A673 (cell line): Measurements from ENCODE around the gene C4orf50.

Experiments
- EZH2 ChIP-seq: fragments of 200-600 bp; sonication (generic); IDR thresholded peaks from 2 replicates; pipeline ENCODE4 v1.6.1; 2017; ENCODE audit warnings: borderline replicate concordance, low read depth, mild to moderate bottlenecking, mixed read lengths, antibody characterized with exemption, low read length; ENCODE audit not compliant: poor library complexity, severe bottlenecking
- TF ChIP-seq, protein P1 (sequence below): fragments of 300-800, 200-600 bp; sonication (generic); conservative IDR thresholded peaks from 2 replicates; pipeline ENCODE4 v1.5.1; 2017; ENCODE audit warnings: low read depth, mild to moderate bottlenecking, antibody characterized with exemption, low read length, moderate library complexity, mixed read lengths

DNA sequence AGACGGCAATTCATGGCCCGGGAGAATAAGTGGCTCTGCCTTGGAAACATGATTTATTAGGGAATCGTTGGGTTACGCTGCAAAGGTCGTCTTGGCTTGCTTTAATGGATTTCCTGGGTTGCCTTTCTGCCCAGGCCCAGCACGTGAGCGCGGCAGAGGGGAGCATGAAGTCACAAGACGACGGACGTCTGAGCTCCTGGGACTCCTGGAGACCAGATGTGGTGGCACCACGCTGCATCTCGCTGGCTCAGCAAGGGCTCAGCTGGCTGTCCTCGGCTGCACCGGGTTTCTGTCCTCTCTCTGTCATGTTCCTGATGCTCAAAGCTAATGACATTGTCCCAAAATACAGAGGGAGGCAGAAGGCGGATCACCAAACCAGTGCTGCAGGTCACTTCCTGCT lies 61.2 kb downstream of the C4orf50 start:
- TF ChIP-seq, protein P1, sequence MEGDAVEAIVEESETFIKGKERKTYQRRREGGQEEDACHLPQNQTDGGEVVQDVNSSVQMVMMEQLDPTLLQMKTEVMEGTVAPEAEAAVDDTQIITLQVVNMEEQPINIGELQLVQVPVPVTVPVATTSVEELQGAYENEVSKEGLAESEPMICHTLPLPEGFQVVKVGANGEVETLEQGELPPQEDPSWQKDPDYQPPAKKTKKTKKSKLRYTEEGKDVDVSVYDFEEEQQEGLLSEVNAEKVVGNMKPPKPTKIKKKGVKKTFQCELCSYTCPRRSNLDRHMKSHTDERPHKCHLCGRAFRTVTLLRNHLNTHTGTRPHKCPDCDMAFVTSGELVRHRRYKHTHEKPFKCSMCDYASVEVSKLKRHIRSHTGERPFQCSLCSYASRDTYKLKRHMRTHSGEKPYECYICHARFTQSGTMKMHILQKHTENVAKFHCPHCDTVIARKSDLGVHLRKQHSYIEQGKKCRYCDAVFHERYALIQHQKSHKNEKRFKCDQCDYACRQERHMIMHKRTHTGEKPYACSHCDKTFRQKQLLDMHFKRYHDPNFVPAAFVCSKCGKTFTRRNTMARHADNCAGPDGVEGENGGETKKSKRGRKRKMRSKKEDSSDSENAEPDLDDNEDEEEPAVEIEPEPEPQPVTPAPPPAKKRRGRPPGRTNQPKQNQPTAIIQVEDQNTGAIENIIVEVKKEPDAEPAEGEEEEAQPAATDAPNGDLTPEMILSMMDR: no peak
- no peak for TF ChIP-seq EZH2
